Endothelial cell of umbilical vein (primary cell): ENCODE measurements around the gene TTC34. TPM values are rescaled to one million over a fixed set of nuclear protein-coding genes. Genes with fewer than 3 reads are reported as not detected.

Source experiments
- BruUV-seq: library from RNA; stranded (reverse); fragments of 400-500 nt; replicated peaks from 2 replicates; lab custom pipeline; 2021; lab: Mats Ljungman, UMichigan
- CTCF ChIA-PET: fragments of 300-600, 350-600 bp; sonication (Branson Sonifier 250); formaldehyde crosslinking; loops from one replicate; lab custom pipeline; 2021; ENCODE audit warnings: antibody characterized with exemption, inconsistent platforms; lab: Charles Lee
- POLR2A ChIA-PET: fragments of 300-600, 350-600 bp; sonication (Branson Sonifier 250); formaldehyde crosslinking; loops from one replicate; lab custom pipeline; 2021; ENCODE audit warnings: antibody characterized with exemption, inconsistent platforms; lab: Charles Lee
- DNase-seq: peaks from one replicate; pipeline ENCODE4 v3.0.0-alpha.2; 2011; ENCODE audit warnings: low read depth, low spot score
- FAIRE-seq: peaks from 2 replicates; lab custom pipeline; 2011; peaks lifted over from hg19 to GRCh38; lab: Jason Lieb, UNC
- H2AFZ ChIP-seq: 2 replicates; pipeline ENCODE4 v1.6.0; 2012; ENCODE audit warnings: low read depth, low read length, control low read depth, inconsistent platforms
- H3K27ac ChIP-seq: 2 replicates; pipeline ENCODE4 v1.5.1; 2011; ENCODE audit warnings: low read depth, mild to moderate bottlenecking, control low read depth, low read length, moderate library complexity; ENCODE audit not compliant: insufficient read depth
- H3K27me3 ChIP-seq, 2 experiments: 2 replicates each; pipeline versions ENCODE4 v1.6.0 to v1.6.1; 2011; ENCODE audit warnings: low read length in 2 of 2, mixed read lengths in 1 of 2; ENCODE audit not compliant: control insufficient read depth in 2 of 2, insufficient read depth in 2 of 2
- H3K36me3 ChIP-seq, 2 experiments: 2 replicates in 1 of 2; 3 replicates in 1 of 2; pipeline ENCODE4 v1.5.1; 2011; ENCODE audit warnings: low read length in 2 of 2, mild to moderate bottlenecking in 1 of 2, moderate library complexity in 1 of 2; ENCODE audit not compliant: control insufficient read depth in 2 of 2, insufficient read depth in 2 of 2; ENCODE audit errors: extremely low read depth in 1 of 2
- H3K4me1 ChIP-seq: 3 replicates; pipeline ENCODE4 v1.5.1; 2011; ENCODE audit warnings: mild to moderate bottlenecking, low read length; ENCODE audit not compliant: control insufficient read depth, insufficient read depth; ENCODE audit errors: extremely low read depth
- H3K4me2 ChIP-seq: 2 replicates; pipeline ENCODE4 v1.6.1; 2011; ENCODE audit warnings: low read length, control low read depth, mixed read lengths; ENCODE audit not compliant: insufficient read depth
- H3K4me3 ChIP-seq, 3 experiments: fragments of 200-600 bp in 1 of 3; sonication (generic), shearing (Covaris generic) in 1 of 3; replicated peaks in 1 of 3; 2 replicates each; pipeline ENCODE4 v1.5.1; 2011 to 2016; ENCODE audit warnings: control low read depth in 3 of 3, low read length in 3 of 3, mild to moderate bottlenecking in 2 of 3, inconsistent platforms in 1 of 3, low read depth in 1 of 3, moderate library complexity in 1 of 3; ENCODE audit not compliant: insufficient read depth in 1 of 3
- H3K79me2 ChIP-seq: 2 replicates; pipeline ENCODE4 v1.6.0; 2012; ENCODE audit warnings: low read length, inconsistent platforms; ENCODE audit not compliant: control insufficient read depth, insufficient read depth
- H3K9ac ChIP-seq: replicated peaks from 2 replicates; pipeline ENCODE3; 2011; ENCODE audit warnings: low read length, control low read depth; ENCODE audit not compliant: insufficient read depth; ENCODE audit errors: extremely low read depth
- H3K9me1 ChIP-seq: replicated peaks from 3 replicates; pipeline ENCODE4 v1.6.0; 2011; ENCODE audit warnings: mild to moderate bottlenecking, low read length; ENCODE audit not compliant: control insufficient read depth, insufficient read depth; ENCODE audit errors: extremely low read depth
- H3K9me3 ChIP-seq: replicated peaks from 2 replicates; pipeline ENCODE4 v1.5.1; 2012; ENCODE audit warnings: low read length, inconsistent platforms; ENCODE audit not compliant: control insufficient read depth, insufficient read depth
- H4K20me1 ChIP-seq: replicated peaks from 2 replicates; pipeline ENCODE3; 2011; ENCODE audit warnings: mild to moderate bottlenecking, low read length; ENCODE audit not compliant: control insufficient read depth, insufficient read depth; ENCODE audit errors: extremely low read depth
- CTCF ChIP-seq, 2 donors: IDR thresholded peaks; 1 replicate in 1 of 2; 2 replicates in 1 of 2; pipeline ENCODE4 v1.5.1; 2011; ENCODE audit warnings: low read length in 2 of 2, mild to moderate bottlenecking in 2 of 2, moderate library complexity in 2 of 2, control low read depth in 1 of 2, inconsistent platforms in 1 of 2, low read depth in 1 of 2; ENCODE audit not compliant: insufficient read depth in 1 of 2; ENCODE audit errors: extremely low read depth in 1 of 2
- EZH2 ChIP-seq: IDR thresholded peaks from 2 replicates; pipeline ENCODE4 v1.6.1; 2012; ENCODE audit warnings: borderline replicate concordance, low read depth, mild to moderate bottlenecking, moderate library complexity, low read length, inconsistent platforms; ENCODE audit not compliant: severe bottlenecking
- FOS ChIP-seq: IDR thresholded peaks from 2 replicates; pipeline ENCODE4 v1.6.1; 2011; ENCODE audit warnings: mild to moderate bottlenecking, low read length, moderate library complexity, borderline replicate concordance; ENCODE audit not compliant: insufficient read depth
- GATA2 ChIP-seq: IDR thresholded peaks from 2 replicates; pipeline ENCODE4 v1.7.0; 2011; ENCODE audit warnings: low read depth, mild to moderate bottlenecking, moderate library complexity, mixed read lengths, low read length; ENCODE audit not compliant: insufficient read length, insufficient read depth
- JUN ChIP-seq: IDR thresholded peaks from 2 replicates; pipeline ENCODE4 v1.6.1; 2011; ENCODE audit warnings: borderline replicate concordance, low read depth; ENCODE audit not compliant: insufficient read length, insufficient read depth
- MAX ChIP-seq: IDR thresholded peaks from 2 replicates; pipeline ENCODE4 v1.6.1; 2011; ENCODE audit not compliant: insufficient read depth, insufficient read length
- MYC ChIP-seq: IDR thresholded peaks from one replicate; pipeline ENCODE4 v1.6.1; 2011; ENCODE audit warnings: mild to moderate bottlenecking, low read depth, low read length
- POLR2A ChIP-seq: IDR thresholded peaks from 2 replicates; pipeline ENCODE4 v1.6.1; 2012; ENCODE audit warnings: low read depth, mild to moderate bottlenecking, control low read depth, low read length
- POLR2AphosphoS5 ChIP-seq: IDR thresholded peaks from 2 replicates; pipeline ENCODE4 v1.6.1; 2012; ENCODE audit warnings: low read depth, mild to moderate bottlenecking, control low read depth, low read length, moderate library complexity; ENCODE audit not compliant: insufficient read depth
- dilution Hi-C: fragments of 300-500 bp; cut with MboI; formaldehyde crosslinking; loops from one replicate; pipeline ENCODE4 v1.15.0; 2019; ENCODE audit warnings: low sequenced_read_pairs; ENCODE audit not compliant: extremely low pct_ligation_motif_present
- intact Hi-C: fragments of 100-400 bp; cut with micrococcal nuclease; formaldehyde crosslinking; loops from one replicate; pipeline ENCODE4 v1.10.0; 2022
- polyA plus RNA-seq, 4 experiments: library from polyadenylated mRNA; depleted of rRNA in 3 of 4; stranded (reverse) in 3 of 4; unstranded in 1 of 4; fragments of >200 nt; gene quantifications; 2 replicates each; pipeline versions ENCODE4 v1.2.1 to v1.2.3, GENCODE V29; 2011 to 2012; ENCODE audit warnings: missing spikeins in 1 of 4
- total RNA-seq: library from RNA; stranded (reverse); gene quantifications from 2 replicates; pipeline ENCODE4 v1.2.3, GENCODE V29; 2021

TTC34 gene
- total and polyA plus RNA-seq, 2 donors (not counting 3 experiments of a cell fraction or from before 2014, with no cell fraction given) = 0.08 to 0.77 TPM

GRCh38 chr1:2629627-2630497 lies 171.6 kb downstream of the TTC34 start:
- FAIRE-seq (no peak), DNase-seq (no peak)
- Histone ChIP-seq H2AFZ (no peak overlapping the region), H3K79me2 (no peaks in the 10 kb centered on the region), H3K4me3 (no peak overlapping the region), H3K4me2 (no peak overlapping the region), H3K36me3 (no peaks in the 10 kb centered on the region), H4K20me1 (no peaks in the 10 kb centered on the region), H3K27me3 (peaks cover 8 to 12% of the 10 kb centered on the region in 2 experiments), H3K9me1 (no peaks in the 10 kb centered on the region), H3K4me1 (no peaks in the 10 kb centered on the region), H3K27ac (no peak overlapping the region), H3K9ac (no peak overlapping the region), H3K9me3 (no peaks in the 10 kb centered on the region)
- BruUV-seq = no TSS peak
- TF ChIP-seq GATA2 (no peak), FOS (no peak), POLR2A (no peak), EZH2 (no peak), MAX (no peak), CTCF (IDR thresholded peaks at IDR 0.05; ENCODE audit: extremely low read depth in 1 of 2, insufficient read depth in 1 of 2, low read depth in 1 of 2, low read length in 2 of 2) (no peak), JUN (no peak), MYC (no peak), POLR2AphosphoS5 (no peak)
- dilution Hi-C loops = no loop called here
- intact Hi-C loops = no loop called here
- ChIA-PET POLR2A (no interaction called here), CTCF (no interaction called here)
